ENCODE results near the gene PNLDC1. TPM values are rescaled to one million over a fixed set of nuclear protein-coding genes. Genes with fewer than 3 reads are reported as not detected.
"Not testable (repeated sequence)": the region's sequence is repeated elsewhere in the genome, so short reads cannot be mapped to it uniquely, and the experiment has no call there.

PNLDC1 gene
- total RNA-seq, 1 donor from 2014 or later, result not detected

- peaks cover 11% of the 10 kb centered on the region for H3K9me3 Mint-ChIP-seq (ENCODE audit: unreplicated experiment)
- H3K4me3 Mint-ChIP-seq (ENCODE audit: unreplicated experiment), result no peak overlapping the region
- peaks cover 3% of the 10 kb centered on the region for H3K4me1 Mint-ChIP-seq (ENCODE audit: unreplicated experiment)
- DNase-seq (ENCODE audit: extremely low spot score, unreplicated experiment), result peak; percentile 56
- TF ChIP-seq, protein P1, sequence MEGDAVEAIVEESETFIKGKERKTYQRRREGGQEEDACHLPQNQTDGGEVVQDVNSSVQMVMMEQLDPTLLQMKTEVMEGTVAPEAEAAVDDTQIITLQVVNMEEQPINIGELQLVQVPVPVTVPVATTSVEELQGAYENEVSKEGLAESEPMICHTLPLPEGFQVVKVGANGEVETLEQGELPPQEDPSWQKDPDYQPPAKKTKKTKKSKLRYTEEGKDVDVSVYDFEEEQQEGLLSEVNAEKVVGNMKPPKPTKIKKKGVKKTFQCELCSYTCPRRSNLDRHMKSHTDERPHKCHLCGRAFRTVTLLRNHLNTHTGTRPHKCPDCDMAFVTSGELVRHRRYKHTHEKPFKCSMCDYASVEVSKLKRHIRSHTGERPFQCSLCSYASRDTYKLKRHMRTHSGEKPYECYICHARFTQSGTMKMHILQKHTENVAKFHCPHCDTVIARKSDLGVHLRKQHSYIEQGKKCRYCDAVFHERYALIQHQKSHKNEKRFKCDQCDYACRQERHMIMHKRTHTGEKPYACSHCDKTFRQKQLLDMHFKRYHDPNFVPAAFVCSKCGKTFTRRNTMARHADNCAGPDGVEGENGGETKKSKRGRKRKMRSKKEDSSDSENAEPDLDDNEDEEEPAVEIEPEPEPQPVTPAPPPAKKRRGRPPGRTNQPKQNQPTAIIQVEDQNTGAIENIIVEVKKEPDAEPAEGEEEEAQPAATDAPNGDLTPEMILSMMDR (IDR thresholded peaks at IDR 0.05), result no peak
- no peaks in the 10 kb centered on the region for H3K36me3 Mint-ChIP-seq (ENCODE audit: unreplicated experiment)
- no peak overlapping the region for H3K27ac Mint-ChIP-seq (ENCODE audit: unreplicated experiment)
- H3K27me3 Mint-ChIP-seq (ENCODE audit: unreplicated experiment), result peaks cover 49% of the 10 kb centered on the region
Observed at GRCh38 chr6:159858259-159858658, 58.2 kb downstream of the PNLDC1 start.

- H3K27ac Mint-ChIP-seq (ENCODE audit: unreplicated experiment), result no peak overlapping the region
- TF ChIP-seq, protein P1 (IDR thresholded peaks at IDR 0.05), result no peak
- peaks cover 11% of the 10 kb centered on the region for H3K9me3 Mint-ChIP-seq (ENCODE audit: unreplicated experiment)
- H3K4me3 Mint-ChIP-seq (ENCODE audit: unreplicated experiment), result no peak overlapping the region
- no peak for DNase-seq (ENCODE audit: extremely low spot score, unreplicated experiment)
- H3K4me1 Mint-ChIP-seq (ENCODE audit: unreplicated experiment), result no peaks in the 10 kb centered on the region
- H3K36me3 Mint-ChIP-seq (ENCODE audit: unreplicated experiment), result no peaks in the 10 kb centered on the region
- peaks cover 34% of the 10 kb centered on the region for H3K27me3 Mint-ChIP-seq (ENCODE audit: unreplicated experiment)
Observed at GRCh38 chr6:159860482-159860881, 60.4 kb downstream of the PNLDC1 start.

DNA sequence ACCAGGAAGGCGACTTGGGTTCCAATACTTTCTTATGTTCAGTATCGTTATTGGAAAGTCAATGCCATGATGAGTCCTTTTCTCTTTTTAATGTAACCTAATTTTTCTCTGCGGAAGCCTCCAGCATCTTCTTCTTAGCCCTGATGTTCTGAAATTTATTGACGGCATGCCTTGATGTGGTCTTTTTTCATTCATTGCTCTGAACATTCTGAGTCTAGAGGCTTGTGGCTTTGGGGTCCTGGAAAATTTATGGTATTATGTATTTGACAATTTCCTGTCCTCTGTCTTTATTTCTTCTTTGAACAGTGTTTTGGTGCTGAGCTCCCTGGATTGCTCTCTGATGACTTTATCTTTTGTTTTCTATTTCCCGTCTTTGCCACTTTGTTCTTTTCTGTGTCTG is 62.0 kb downstream of the PNLDC1 start:
- peaks cover 27% of the 10 kb centered on the region for H3K27me3 Mint-ChIP-seq (ENCODE audit: unreplicated experiment)
- no peak overlapping the region for H3K4me3 Mint-ChIP-seq (ENCODE audit: unreplicated experiment)
- no peaks in the 10 kb centered on the region for H3K36me3 Mint-ChIP-seq (ENCODE audit: unreplicated experiment)
- no peaks in the 10 kb centered on the region for H3K4me1 Mint-ChIP-seq (ENCODE audit: unreplicated experiment)
- H3K27ac Mint-ChIP-seq (ENCODE audit: unreplicated experiment), result no peak overlapping the region
- no peak for DNase-seq (ENCODE audit: extremely low spot score, unreplicated experiment)
- H3K9me3 Mint-ChIP-seq (ENCODE audit: unreplicated experiment), result peaks cover 6% of the 10 kb centered on the region
- TF ChIP-seq, protein P1 (IDR thresholded peaks at IDR 0.05), result no peak

- peaks cover 16% of the 10 kb centered on the region for H3K27me3 Mint-ChIP-seq (ENCODE audit: unreplicated experiment)
- TF ChIP-seq, protein P1 (IDR thresholded peaks at IDR 0.05), result peak; percentile 74
- H3K4me1 Mint-ChIP-seq (ENCODE audit: unreplicated experiment); DNase-seq (ENCODE audit: extremely low spot score, unreplicated experiment); H3K9me3 Mint-ChIP-seq (ENCODE audit: unreplicated experiment); H3K36me3 Mint-ChIP-seq (ENCODE audit: unreplicated experiment); H3K4me3 Mint-ChIP-seq (ENCODE audit: unreplicated experiment); H3K27ac Mint-ChIP-seq (ENCODE audit: unreplicated experiment): not testable (repeated sequence)
Observed at GRCh38 chr6:159863341-159863740, 63.3 kb downstream of the PNLDC1 start.

GRCh38 chr6:159865226-159865920 is 65.3 kb downstream of the PNLDC1 start:
- Mint-ChIP-seq H3K9me3 (ENCODE audit: unreplicated experiment) (no peaks in the 10 kb centered on the region), H3K27ac (ENCODE audit: unreplicated experiment) (no peak overlapping the region), H3K27me3 (ENCODE audit: unreplicated experiment) (peaks cover 12% of the 10 kb centered on the region), H3K36me3 (ENCODE audit: unreplicated experiment) (no peaks in the 10 kb centered on the region), H3K4me1 (ENCODE audit: unreplicated experiment) (no peaks in the 10 kb centered on the region), H3K4me3 (ENCODE audit: unreplicated experiment) (no peak overlapping the region)
- peak; percentile 53 for DNase-seq (ENCODE audit: extremely low spot score, unreplicated experiment)
- TF ChIP-seq, protein P1 (IDR thresholded peaks at IDR 0.05), result no peak

Data from osteocyte (in vitro differentiated cells).